Endothelial cell of umbilical vein (primary cell): Measurements from ENCODE around the gene CDK17. TPM values are rescaled to one million over a fixed set of nuclear protein-coding genes. Genes with fewer than 3 reads are reported as not detected.

Source experiments
- BruUV-seq: library from RNA; stranded (reverse); fragments of 400-500 nt; replicated peaks from 2 replicates; lab custom pipeline; 2021; lab: Mats Ljungman, UMichigan
- CTCF ChIA-PET: fragments of 300-600, 350-600 bp; sonication (Branson Sonifier 250); formaldehyde crosslinking; loops from one replicate; lab custom pipeline; 2021; ENCODE audit warnings: antibody characterized with exemption, inconsistent platforms; lab: Charles Lee
- POLR2A ChIA-PET: fragments of 300-600, 350-600 bp; sonication (Branson Sonifier 250); formaldehyde crosslinking; loops from one replicate; lab custom pipeline; 2021; ENCODE audit warnings: antibody characterized with exemption, inconsistent platforms; lab: Charles Lee
- DNase-seq: peaks from one replicate; pipeline ENCODE4 v3.0.0-alpha.2; 2011; ENCODE audit warnings: low read depth, low spot score
- FAIRE-seq: peaks from 2 replicates; lab custom pipeline; 2011; peaks lifted over from hg19 to GRCh38; lab: Jason Lieb, UNC
- H2AFZ ChIP-seq: 2 replicates; pipeline ENCODE4 v1.6.0; 2012; ENCODE audit warnings: low read depth, low read length, control low read depth, inconsistent platforms
- H3K27ac ChIP-seq: 2 replicates; pipeline ENCODE4 v1.5.1; 2011; ENCODE audit warnings: low read depth, mild to moderate bottlenecking, control low read depth, low read length, moderate library complexity; ENCODE audit not compliant: insufficient read depth
- H3K27me3 ChIP-seq, 2 experiments: 2 replicates each; pipeline versions ENCODE4 v1.6.0 to v1.6.1; 2011; ENCODE audit warnings: low read length in 2 of 2, mixed read lengths in 1 of 2; ENCODE audit not compliant: control insufficient read depth in 2 of 2, insufficient read depth in 2 of 2
- H3K36me3 ChIP-seq, 2 experiments: 2 replicates in 1 of 2; 3 replicates in 1 of 2; pipeline ENCODE4 v1.5.1; 2011; ENCODE audit warnings: low read length in 2 of 2, mild to moderate bottlenecking in 1 of 2, moderate library complexity in 1 of 2; ENCODE audit not compliant: control insufficient read depth in 2 of 2, insufficient read depth in 2 of 2; ENCODE audit errors: extremely low read depth in 1 of 2
- H3K4me1 ChIP-seq: 3 replicates; pipeline ENCODE4 v1.5.1; 2011; ENCODE audit warnings: mild to moderate bottlenecking, low read length; ENCODE audit not compliant: control insufficient read depth, insufficient read depth; ENCODE audit errors: extremely low read depth
- H3K4me2 ChIP-seq: 2 replicates; pipeline ENCODE4 v1.6.1; 2011; ENCODE audit warnings: low read length, control low read depth, mixed read lengths; ENCODE audit not compliant: insufficient read depth
- H3K4me3 ChIP-seq, 3 experiments: fragments of 200-600 bp in 1 of 3; sonication (generic), shearing (Covaris generic) in 1 of 3; replicated peaks in 1 of 3; 2 replicates each; pipeline ENCODE4 v1.5.1; 2011 to 2016; ENCODE audit warnings: control low read depth in 3 of 3, low read length in 3 of 3, mild to moderate bottlenecking in 2 of 3, inconsistent platforms in 1 of 3, low read depth in 1 of 3, moderate library complexity in 1 of 3; ENCODE audit not compliant: insufficient read depth in 1 of 3
- H3K79me2 ChIP-seq: 2 replicates; pipeline ENCODE4 v1.6.0; 2012; ENCODE audit warnings: low read length, inconsistent platforms; ENCODE audit not compliant: control insufficient read depth, insufficient read depth
- H3K9ac ChIP-seq: replicated peaks from 2 replicates; pipeline ENCODE3; 2011; ENCODE audit warnings: low read length, control low read depth; ENCODE audit not compliant: insufficient read depth; ENCODE audit errors: extremely low read depth
- H3K9me1 ChIP-seq: replicated peaks from 3 replicates; pipeline ENCODE4 v1.6.0; 2011; ENCODE audit warnings: mild to moderate bottlenecking, low read length; ENCODE audit not compliant: control insufficient read depth, insufficient read depth; ENCODE audit errors: extremely low read depth
- H3K9me3 ChIP-seq: replicated peaks from 2 replicates; pipeline ENCODE4 v1.5.1; 2012; ENCODE audit warnings: low read length, inconsistent platforms; ENCODE audit not compliant: control insufficient read depth, insufficient read depth
- H4K20me1 ChIP-seq: replicated peaks from 2 replicates; pipeline ENCODE3; 2011; ENCODE audit warnings: mild to moderate bottlenecking, low read length; ENCODE audit not compliant: control insufficient read depth, insufficient read depth; ENCODE audit errors: extremely low read depth
- CTCF ChIP-seq, 2 donors: IDR thresholded peaks; 1 replicate in 1 of 2; 2 replicates in 1 of 2; pipeline ENCODE4 v1.5.1; 2011; ENCODE audit warnings: low read length in 2 of 2, mild to moderate bottlenecking in 2 of 2, moderate library complexity in 2 of 2, control low read depth in 1 of 2, inconsistent platforms in 1 of 2, low read depth in 1 of 2; ENCODE audit not compliant: insufficient read depth in 1 of 2; ENCODE audit errors: extremely low read depth in 1 of 2
- EZH2 ChIP-seq: IDR thresholded peaks from 2 replicates; pipeline ENCODE4 v1.6.1; 2012; ENCODE audit warnings: borderline replicate concordance, low read depth, mild to moderate bottlenecking, moderate library complexity, low read length, inconsistent platforms; ENCODE audit not compliant: severe bottlenecking
- FOS ChIP-seq: IDR thresholded peaks from 2 replicates; pipeline ENCODE4 v1.6.1; 2011; ENCODE audit warnings: mild to moderate bottlenecking, low read length, moderate library complexity, borderline replicate concordance; ENCODE audit not compliant: insufficient read depth
- GATA2 ChIP-seq: IDR thresholded peaks from 2 replicates; pipeline ENCODE4 v1.7.0; 2011; ENCODE audit warnings: low read depth, mild to moderate bottlenecking, moderate library complexity, mixed read lengths, low read length; ENCODE audit not compliant: insufficient read length, insufficient read depth
- JUN ChIP-seq: IDR thresholded peaks from 2 replicates; pipeline ENCODE4 v1.6.1; 2011; ENCODE audit warnings: borderline replicate concordance, low read depth; ENCODE audit not compliant: insufficient read length, insufficient read depth
- MAX ChIP-seq: IDR thresholded peaks from 2 replicates; pipeline ENCODE4 v1.6.1; 2011; ENCODE audit not compliant: insufficient read depth, insufficient read length
- MYC ChIP-seq: IDR thresholded peaks from one replicate; pipeline ENCODE4 v1.6.1; 2011; ENCODE audit warnings: mild to moderate bottlenecking, low read depth, low read length
- POLR2A ChIP-seq: IDR thresholded peaks from 2 replicates; pipeline ENCODE4 v1.6.1; 2012; ENCODE audit warnings: low read depth, mild to moderate bottlenecking, control low read depth, low read length
- POLR2AphosphoS5 ChIP-seq: IDR thresholded peaks from 2 replicates; pipeline ENCODE4 v1.6.1; 2012; ENCODE audit warnings: low read depth, mild to moderate bottlenecking, control low read depth, low read length, moderate library complexity; ENCODE audit not compliant: insufficient read depth
- dilution Hi-C: fragments of 300-500 bp; cut with MboI; formaldehyde crosslinking; loops from one replicate; pipeline ENCODE4 v1.15.0; 2019; ENCODE audit warnings: low sequenced_read_pairs; ENCODE audit not compliant: extremely low pct_ligation_motif_present
- intact Hi-C: fragments of 100-400 bp; cut with micrococcal nuclease; formaldehyde crosslinking; loops from one replicate; pipeline ENCODE4 v1.10.0; 2022
- polyA plus RNA-seq, 4 experiments: library from polyadenylated mRNA; depleted of rRNA in 3 of 4; stranded (reverse) in 3 of 4; unstranded in 1 of 4; fragments of >200 nt; gene quantifications; 2 replicates each; pipeline versions ENCODE4 v1.2.1 to v1.2.3, GENCODE V29; 2011 to 2012; ENCODE audit warnings: missing spikeins in 1 of 4
- total RNA-seq: library from RNA; stranded (reverse); gene quantifications from 2 replicates; pipeline ENCODE4 v1.2.3, GENCODE V29; 2021

Gene CDK17
- total and polyA plus RNA-seq, 2 donors (not counting 3 experiments of a cell fraction or from before 2014, with no cell fraction given) = 61.1 to 176 TPM

- peak overlapping the region; percentile 49 for H3K9ac ChIP-seq
- dilution Hi-C loops (no loop called here), intact Hi-C loops (no loop called here)
- ChIA-PET POLR2A (interaction anchor here (2.9 kb wide), 1 partner anchor 20 kb away, joined by 55 read pairs; no protein-coding TSS in a partner anchor), CTCF (interaction anchor here (2.9 kb wide), 1 partner anchor 25 kb away, joined by 20 read pairs; the partner anchor contains the start of gene CDK17)
- no peaks in the 10 kb centered on the region for H3K36me3 ChIP-seq
- H3K27me3 ChIP-seq = no peaks in the 10 kb centered on the region
- H3K27ac ChIP-seq = peak overlapping the region; percentile 99
- no peaks in the 10 kb centered on the region for H4K20me1 ChIP-seq
- H3K9me3 ChIP-seq = no peaks in the 10 kb centered on the region
- BruUV-seq = no TSS peak
- peaks cover 75% of the 10 kb centered on the region for H3K4me1 ChIP-seq
- peak overlapping the region; percentile 9 for H3K4me2 ChIP-seq
- H2AFZ ChIP-seq = no peak overlapping the region
- FAIRE-seq (peak; percentile 55), DNase-seq (peak; percentile 60)
- H3K9me1 ChIP-seq = no peaks in the 10 kb centered on the region
- peak; percentile 20 for TF ChIP-seq JUN
- no peak for TF ChIP-seq MYC
- peak; percentile 61 for TF ChIP-seq FOS
- peak; percentile 58 for TF ChIP-seq POLR2A
- peaks cover 10% of the 10 kb centered on the region for H3K79me2 ChIP-seq
- H3K4me3 ChIP-seq = no peak overlapping the region
Measured at GRCh38 chr12:96425321-96425720, 25.1 kb upstream of the CDK17 start.

GRCh38 chr12:96424601-96425000 lies 24.4 kb upstream of the CDK17 start:
- DNase-seq (no peak), FAIRE-seq (no peak)
- no peaks in the 10 kb centered on the region for H3K9me3 ChIP-seq
- H3K27me3 ChIP-seq = no peaks in the 10 kb centered on the region
- H3K79me2 ChIP-seq = peaks cover 10% of the 10 kb centered on the region
- H4K20me1 ChIP-seq = no peaks in the 10 kb centered on the region
- no TSS peak for BruUV-seq
- dilution Hi-C loops (no loop called here), intact Hi-C loops (no loop called here)
- CTCF ChIA-PET = no interaction called here
- H3K27ac ChIP-seq = peak overlapping the region; percentile 99
- H3K4me1 ChIP-seq = peaks cover 78% of the 10 kb centered on the region
- no peak overlapping the region for H3K9ac ChIP-seq
- POLR2A ChIA-PET = interaction anchor here (0.6 to 0.7 kb wide), 2 partner anchors 20 to 47 kb away, joined by 3 read pairs; no protein-coding TSS in a partner anchor
- H2AFZ ChIP-seq = no peak overlapping the region
- no peak overlapping the region for H3K4me3 ChIP-seq
- H3K36me3 ChIP-seq = no peaks in the 10 kb centered on the region
- no peak for TF ChIP-seq EZH2
- no peak for TF ChIP-seq CTCF (IDR thresholded peaks at IDR 0.05; ENCODE audit: extremely low read depth in 1 of 2, insufficient read depth in 1 of 2, low read depth in 1 of 2, low read length in 2 of 2)
- no peak for TF ChIP-seq MYC
- no peak for TF ChIP-seq GATA2
- no peak for TF ChIP-seq FOS
- no peak for TF ChIP-seq JUN
- no peak for TF ChIP-seq POLR2AphosphoS5
- no peak for TF ChIP-seq POLR2A
- no peak for TF ChIP-seq MAX
- no peaks in the 10 kb centered on the region for H3K9me1 ChIP-seq
- no peak overlapping the region for H3K4me2 ChIP-seq
